Caco-2 (cell line): ENCODE results near the gene SLC4A9. TPM values are rescaled to one million over a fixed set of nuclear protein-coding genes. Genes with fewer than 3 reads are reported as not detected.

Experiments used
- BruUV-seq: library from RNA; stranded (reverse); fragments of 400-500 nt; replicated peaks from 2 replicates; lab custom pipeline; 2021; lab: Mats Ljungman, UMichigan
- CTCF ChIA-PET: fragments of 300-600 bp; sonication (Branson Sonifier 250); formaldehyde crosslinking; loops from one replicate; lab custom pipeline; 2022; ENCODE audit warnings: antibody characterized with exemption; lab: Charles Lee
- POLR2A ChIA-PET: fragments of 300-600 bp; sonication (Branson Sonifier 250); formaldehyde crosslinking; loops from one replicate; lab custom pipeline; 2022; ENCODE audit warnings: antibody characterized with exemption; lab: Charles Lee
- DNase-seq, 2 experiments: peaks; one replicate each; pipeline versions ENCODE4 v3.0.0 to v3.0.0-alpha.2; 2020 to 2022
- H3K27me3 ChIP-seq: replicated peaks from 2 replicates; pipeline ENCODE4 v1.6.0; 2011; ENCODE audit warnings: low read length; ENCODE audit not compliant: control insufficient read depth, insufficient read depth
- H3K36me3 ChIP-seq: 2 replicates; pipeline ENCODE4 v1.5.1; 2011; ENCODE audit warnings: low read length; ENCODE audit not compliant: control insufficient read depth, insufficient read depth
- H3K4me1 ChIP-seq: fragments of 250-450 bp; sonication (Bioruptor Pico); 2 replicates; pipeline ENCODE4 v1.5.1; 2020; ENCODE audit warnings: mild to moderate bottlenecking
- H3K4me3 ChIP-seq: 2 replicates; pipeline ENCODE4 v1.5.1; 2011; ENCODE audit warnings: low read depth, mild to moderate bottlenecking, control low read depth, low read length
- H3K9me3 ChIP-seq: fragments of 250-450 bp; sonication (Bioruptor Pico); 2 replicates; pipeline ENCODE4 v1.5.1; 2020; ENCODE audit warnings: mild to moderate bottlenecking, moderate library complexity
- H3K27ac Mint-ChIP-seq: one replicate; pipeline ENCODE4 v1.8.0; 2022; ENCODE audit warnings: mixed read lengths; ENCODE audit not compliant: unreplicated experiment
- H3K27me3 Mint-ChIP-seq: one replicate; pipeline ENCODE4 v1.8.0; 2022; ENCODE audit warnings: mixed read lengths; ENCODE audit not compliant: insufficient read depth, unreplicated experiment
- H3K36me3 Mint-ChIP-seq: one replicate; pipeline ENCODE4 v1.8.0; 2022; ENCODE audit warnings: mild to moderate bottlenecking, mixed read lengths; ENCODE audit not compliant: insufficient read depth, unreplicated experiment
- H3K4me1 Mint-ChIP-seq: one replicate; pipeline ENCODE4 v1.8.0; 2022; ENCODE audit warnings: low read depth, mixed read lengths; ENCODE audit not compliant: unreplicated experiment
- H3K4me3 Mint-ChIP-seq: one replicate; pipeline ENCODE4 v1.8.0; 2022; ENCODE audit warnings: mild to moderate bottlenecking, moderate library complexity, mixed read lengths; ENCODE audit not compliant: unreplicated experiment
- H3K9me3 Mint-ChIP-seq: one replicate; pipeline ENCODE4 v1.8.0; 2022; ENCODE audit warnings: mixed read lengths; ENCODE audit not compliant: unreplicated experiment
- CTCF ChIP-seq, 2 experiments: fragments of 200-600 bp in 1 of 2; IDR thresholded peaks; 1 replicate in 1 of 2; 2 replicates in 1 of 2; pipeline versions ENCODE4 v1.5.1 to v1.8.0; 2011 to 2022; ENCODE audit warnings: antibody characterized with exemption in 1 of 2, control low read depth in 1 of 2, inconsistent platforms in 1 of 2, low read depth in 1 of 2, low read length in 1 of 2, mild to moderate bottlenecking in 1 of 2, moderate library complexity in 1 of 2; ENCODE audit not compliant: insufficient read depth in 1 of 2, severe bottlenecking in 1 of 2, unreplicated experiment in 1 of 2
- intact Hi-C: fragments of 100-400 bp; cut with micrococcal nuclease; formaldehyde crosslinking; loops from one replicate; pipeline ENCODE4 v1.10.0; 2022; ENCODE audit not compliant: unreplicated experiment
- total RNA-seq: library from RNA; stranded (reverse); gene quantifications from 2 replicates; pipeline ENCODE4 v1.2.3, GENCODE V29; 2022

SLC4A9 gene
- total RNA-seq, 1 experiment from 2014 or later, result 0.11 TPM

GRCh38 chr5:140401362-140402257, 41.6 kb downstream of the SLC4A9 start, which contains the start of gene ANKHD1:
Gene ANKHD1 (plus strand): TSS chr5:140401833. CDS start chr5:140401968, 135 bp downstream.
- H3K27ac Mint-ChIP-seq, result no peak within 1 kb of the TSS
- POLR2A ChIA-PET, result interaction anchor here (0.5 to 2.9 kb wide), 12 partner anchors 28 to 317 kb away, joined by 3 to 16 read pairs (median 3); partner anchors contain the start of genes EIF4EBP3, HARS1, HARS2 and HBEGF
- no peaks in the 10 kb centered on the region for H3K36me3 ChIP-seq
- DNase-seq, result peak; percentile 99 to 100
- no peaks in the 10 kb centered on the region for H3K27me3 Mint-ChIP-seq
- TF ChIP-seq CTCF (IDR thresholded peaks at IDR 0.05; ENCODE audit: insufficient read depth in 1 of 2, low read depth in 1 of 2, low read length in 1 of 2, severe bottlenecking in 1 of 2, unreplicated experiment in 1 of 2), result no peak
- CTCF ChIA-PET, result interaction anchor here (0.6 to 1.7 kb wide), 5 partner anchors 14 to 317 kb away, joined by 3 to 6 read pairs (median 4); partner anchors contain the start of gene HBEGF
- H3K9me3 Mint-ChIP-seq, result no peaks in the 10 kb centered on the region
- H3K4me3 Mint-ChIP-seq, result no peak within 1 kb of the TSS
- H3K36me3 Mint-ChIP-seq, result peaks cover 31% of the 10 kb centered on the region
- BruUV-seq, result TSS peak; percentile 47
- no peaks in the 10 kb centered on the region for H3K4me1 ChIP-seq
- H3K4me1 Mint-ChIP-seq, result peaks cover 7% of the 10 kb centered on the region
- peak within 1 kb of the TSS; percentile 72 for H3K4me3 ChIP-seq
- intact Hi-C loops, result loop anchor here (1.0 to 5.0 kb wide), 3 partner anchors 29 to 238 kb away; partner anchors contain the start of genes SRA1 and TMCO6
- H3K9me3 ChIP-seq, result no peaks in the 10 kb centered on the region
- no peaks in the 10 kb centered on the region for H3K27me3 ChIP-seq

GRCh38 chr5:140402258-140403074, 42.5 kb downstream of the SLC4A9 start:
- Mint-ChIP-seq H3K9me3 (no peaks in the 10 kb centered on the region), H3K36me3 (peaks cover 34% of the 10 kb centered on the region)

More at GRCh38 chr5:140402258-140403074, 42.5 kb downstream of the SLC4A9 start:
- no peaks in the 10 kb centered on the region for H3K9me3 ChIP-seq
- H3K36me3 ChIP-seq, result no peaks in the 10 kb centered on the region
- peak; percentile 70 for DNase-seq
- no peaks in the 10 kb centered on the region for H3K27me3 ChIP-seq
- ChIA-PET POLR2A (interaction anchor here (0.5 to 2.9 kb wide), 6 partner anchors 29 to 289 kb away, joined by 3 to 16 read pairs (median 4); partner anchors contain the start of genes HARS1, HARS2 and HBEGF), CTCF (interaction anchor here (0.6 to 1.6 kb wide), 3 partner anchors 14 to 1567 kb away, joined by 3 to 8 read pairs (median 6); partner anchors contain the start of gene RNF14)
- BruUV-seq, result no TSS peak
- Mint-ChIP-seq H3K4me1 (peaks cover 7% of the 10 kb centered on the region), H3K4me3 (no peak overlapping the region), H3K27ac (no peak overlapping the region), H3K27me3 (no peaks in the 10 kb centered on the region)
- TF ChIP-seq CTCF (IDR thresholded peaks at IDR 0.05; ENCODE audit: insufficient read depth in 1 of 2, low read depth in 1 of 2, low read length in 1 of 2, severe bottlenecking in 1 of 2, unreplicated experiment in 1 of 2), result no peak
- no peaks in the 10 kb centered on the region for H3K4me1 ChIP-seq
- H3K4me3 ChIP-seq, result peak overlapping the region; percentile 72
- intact Hi-C loops, result loop anchor here (5.0 kb wide), 1 partner anchor 155 kb away; the partner anchor contains the start of gene SRA1
